HG03439 (cell line): ENCODE measurements around the gene BORCS6.

Source experiments
- ATAC-seq: cut with Tn5 transposase; IDR thresholded peaks from one replicate; pipeline ENCODE4 v1.9.1; 2021; ENCODE audit warnings: mild to moderate bottlenecking, moderate library complexity; ENCODE audit not compliant: unreplicated experiment

BORCS6 gene

GRCh38 chr17:8143581-8144400, 46.2 kb downstream of the BORCS6 start:
- no peak for ATAC-seq

GRCh38 chr17:8142887-8143580, 46.9 kb downstream of the BORCS6 start:
- ATAC-seq, result no peak

- no peak for ATAC-seq
These were observed 47.7 kb downstream of the BORCS6 start for GRCh38 chr17:8142158-8142886.

- ATAC-seq, result no peak
These were observed 48.2 kb downstream of the BORCS6 start for GRCh38 chr17:8141741-8142140.

GRCh38 chr17:8141045-8141444, 48.9 kb downstream of the BORCS6 start:
- ATAC-seq, result no peak

GRCh38 chr17:8140065-8141029, 49.6 kb downstream of the BORCS6 start:
- ATAC-seq, result no peak

- ATAC-seq, result peak; percentile 80
These were observed 51.2 kb downstream of the BORCS6 start for GRCh38 chr17:8138672-8139371.

GRCh38 chr17:8138374-8138671, 51.7 kb downstream of the BORCS6 start:
- ATAC-seq, result peak; percentile 0
